Measurements from ENCODE around the gene MARCHF3.
"Not testable (repeated sequence)": the region's sequence is repeated elsewhere in the genome, so short reads cannot be mapped to it uniquely, and the experiment has no call there.

The MARCHF3 gene

GRCh38 chr5:127046343-127047072 lies 16.1 kb upstream of the MARCHF3 start:
- DNase-seq: no peak

GRCh38 chr5:127042593-127042992 lies 12.2 kb upstream of the MARCHF3 start:
- no peak for DNase-seq

GRCh38 chr5:127041571-127041970 lies 11.2 kb upstream of the MARCHF3 start:
- no peak for DNase-seq

GRCh38 chr5:127040796-127041520 lies 10.6 kb upstream of the MARCHF3 start:
- DNase-seq: no peak

- DNase-seq: no peak
Observed at GRCh38 chr5:127038550-127038949, 8.2 kb upstream of the MARCHF3 start.

- no peak for DNase-seq
Observed at GRCh38 chr5:127031863-127032232, 1.5 kb upstream of the MARCHF3 start.

GRCh38 chr5:127031147-127031862 lies 947 bp upstream of the MARCHF3 start:
- DNase-seq: no peak

- peak; percentile 65 for DNase-seq
Observed at GRCh38 chr5:127029581-127030258, 638 bp downstream of the MARCHF3 start.

GRCh38 chr5:127028822-127029457 lies 1.4 kb downstream of the MARCHF3 start:
- peak; percentile 44 for DNase-seq

- no peak for DNase-seq
Observed at GRCh38 chr5:127027539-127027938, 2.8 kb downstream of the MARCHF3 start.

- no peak for DNase-seq
Observed at GRCh38 chr5:127026166-127026565, 4.2 kb downstream of the MARCHF3 start.

- DNase-seq: no peak
Observed at GRCh38 chr5:127025467-127025866, 4.9 kb downstream of the MARCHF3 start.

- DNase-seq: no peak
Observed at GRCh38 chr5:127024821-127025220, 5.5 kb downstream of the MARCHF3 start.

GRCh38 chr5:127023552-127024191 lies 6.7 kb downstream of the MARCHF3 start:
- DNase-seq: not testable (repeated sequence)

- no peak for DNase-seq
Observed at GRCh38 chr5:127022846-127023245, 7.5 kb downstream of the MARCHF3 start.

GRCh38 chr5:127019928-127020327 lies 10.4 kb downstream of the MARCHF3 start:
- no peak for DNase-seq

GRCh38 chr5:127016722-127017121 lies 13.6 kb downstream of the MARCHF3 start:
- DNase-seq: not testable (repeated sequence)

- no peak for DNase-seq
Observed at GRCh38 chr5:127015716-127016115, 14.6 kb downstream of the MARCHF3 start.

GRCh38 chr5:127014573-127014972 lies 15.8 kb downstream of the MARCHF3 start:
- no peak for DNase-seq

- DNase-seq: no peak
Observed at GRCh38 chr5:127013407-127013806, 17.0 kb downstream of the MARCHF3 start.

GRCh38 chr5:127012916-127013315 lies 17.4 kb downstream of the MARCHF3 start:
- DNase-seq: no peak

All from left hindlimb (tissue), 1 donor.